Testis (tissue), 3 donors: Measurements from ENCODE around the gene CNNM3. TPM values are rescaled to one million over a fixed set of nuclear protein-coding genes. Genes with fewer than 3 reads are reported as not detected.

Source experiments
- DNase-seq: peaks from one replicate; pipeline ENCODE4 v3.0.0-alpha.2; 2019
- H3K27ac ChIP-seq, 2 donors: fragments of 200-600 bp; sonication (generic); one replicate each; pipeline ENCODE4 v1.5.1; 2019
- H3K27me3 ChIP-seq: fragments of 200-600 bp; sonication (generic); one replicate; pipeline ENCODE4 v1.5.1; 2019
- H3K36me3 ChIP-seq: fragments of 200-600 bp; sonication (generic); one replicate; pipeline ENCODE4 v1.5.1; 2017; ENCODE audit warnings: low read depth; ENCODE audit errors: missing control alignments
- H3K4me1 ChIP-seq: fragments of 200-600 bp; sonication (generic); one replicate; pipeline ENCODE4 v1.5.1; 2019
- H3K4me3 ChIP-seq, 2 donors: fragments of 200-600 bp; sonication (generic); one replicate each; pipeline ENCODE4 v1.5.1; 2017 to 2019
- H3K9me3 ChIP-seq: fragments of 200-600 bp; sonication (generic); one replicate; pipeline ENCODE4 v1.5.1; 2017
- CTCF ChIP-seq, 3 experiments: fragments of 450-650 bp in 2 of 3; fragments of 200-600 bp in 1 of 3; sonication (generic) in 1 of 3; IDR thresholded peaks; one replicate each; pipeline ENCODE4 v1.5.1; 2016 to 2019; ENCODE audit warnings: antibody characterized with exemption in 3 of 3, mild to moderate bottlenecking in 2 of 3, moderate library complexity in 1 of 3
- POLR2A ChIP-seq: fragments of 450-650 bp; IDR thresholded peaks from one replicate; pipeline ENCODE4 v1.6.1; 2017; ENCODE audit warnings: antibody characterized with exemption, mild to moderate bottlenecking, moderate library complexity
- WGBS, 2 donors: methylation state at CpG; one replicate each; pipeline ENCODE4 v1.1.5; 2018; 5-methylcytosine and 5-hydroxymethylcytosine counted together
- intact Hi-C: fragments of 100-400 bp; cut with DNase I; formaldehyde crosslinking; loops from one replicate; pipeline ENCODE4 v1.15.1; 2023; ENCODE audit warnings: low total_unique reads
- polyA plus RNA-seq: library from polyadenylated mRNA; stranded (reverse); fragments of 350-450 nt; fragmentation: Illumina TruSeq; extraction: RNeasy Lipid Tissue Mini Kit (QIAGEN cat#74804); gene quantifications from one replicate; pipeline ENCODE4 v1.2.3, GENCODE V29; 2014; ENCODE audit warnings: low read depth, low replicate concordance; ENCODE audit not compliant: insufficient read depth
- total RNA-seq, 2 donors: library from RNA; depleted of rRNA; stranded (reverse); fragments of >200 nt; gene quantifications; one replicate each; pipeline ENCODE4 v1.2.3, GENCODE V29; 2016

Gene CNNM3
- total and polyA plus RNA-seq, 3 donors from 2014 or later, result 32.2 to 33.6 (median 33.5) TPM

GRCh38 chr2:96808176-96808837 is 7.8 kb upstream of the CNNM3 start:
- H3K36me3 ChIP-seq, result no peaks in the 10 kb centered on the region

GRCh38 chr2:96809216-96809882 is 6.7 kb upstream of the CNNM3 start:
- intact Hi-C loops, result no loop called here
- H3K27ac ChIP-seq, result no peak overlapping the region
- no peaks in the 10 kb centered on the region for H3K36me3 ChIP-seq
- no peaks in the 10 kb centered on the region for H3K27me3 ChIP-seq
- no peak for TF ChIP-seq CTCF (IDR thresholded peaks at IDR 0.05)
- TF ChIP-seq POLR2A, result no peak
- WGBS, 2 donors, result 77 to 84% methylated on average over 12 to 13 of the region's 13 CpGs
- DNase-seq, result no peak
- H3K4me3 ChIP-seq, result no peak overlapping the region
- no peaks in the 10 kb centered on the region for H3K9me3 ChIP-seq
- H3K4me1 ChIP-seq, result peaks cover 6% of the 10 kb centered on the region

More at GRCh38 chr2:96808176-96808837, 7.8 kb upstream of the CNNM3 start:
- TF ChIP-seq CTCF (IDR thresholded peaks at IDR 0.05) (no peak), POLR2A (no peak)
- Histone ChIP-seq H3K4me1 (peaks cover 6% of the 10 kb centered on the region), H3K9me3 (no peaks in the 10 kb centered on the region), H3K27me3 (no peaks in the 10 kb centered on the region), H3K4me3 (no peak overlapping the region), H3K27ac (no peak overlapping the region)
- WGBS, 2 donors, result 79 to 87% methylated on average over 10 of the region's 10 CpGs
- intact Hi-C loops, result no loop called here
- no peak for DNase-seq

GRCh38 chr2:96809951-96810782 is 5.9 kb upstream of the CNNM3 start:
- WGBS, 2 donors, result 74 to 78% methylated on average over 11 to 12 of the region's 12 CpGs
- Histone ChIP-seq H3K27me3 (no peaks in the 10 kb centered on the region), H3K4me1 (peaks cover 6% of the 10 kb centered on the region), H3K36me3 (no peaks in the 10 kb centered on the region), H3K27ac (no peak overlapping the region), H3K4me3 (no peak overlapping the region), H3K9me3 (no peaks in the 10 kb centered on the region)
- no peak for DNase-seq
- intact Hi-C loops, result no loop called here
- TF ChIP-seq CTCF (IDR thresholded peaks at IDR 0.05) (no peak), POLR2A (no peak)

- Histone ChIP-seq H3K27ac (no peak overlapping the region), H3K4me1 (peaks cover 6% of the 10 kb centered on the region), H3K9me3 (no peaks in the 10 kb centered on the region), H3K27me3 (no peaks in the 10 kb centered on the region), H3K36me3 (no peaks in the 10 kb centered on the region), H3K4me3 (no peak overlapping the region)
- intact Hi-C loops, result no loop called here
- DNase-seq, result no peak
- WGBS, 2 donors, result 87 to 88% methylated on average over 5 of the region's 5 CpGs
- no peak for TF ChIP-seq CTCF (IDR thresholded peaks at IDR 0.05)
- TF ChIP-seq POLR2A, result no peak
Measured at GRCh38 chr2:96810783-96811192, 5.3 kb upstream of the CNNM3 start.
